Activated B cell treated with CpG ODN at 0.5 μM for 24 hours (primary cell): Measurements from ENCODE around the gene MAN1B1. TPM values are rescaled to one million over a fixed set of nuclear protein-coding genes. Genes with fewer than 3 reads are reported as not detected.
A peak's percentile ranks its signal among the peaks of the same experiment; 100 is the strongest.
"Not testable (repeated sequence)": the region's sequence is repeated elsewhere in the genome, so short reads cannot be mapped to it uniquely, and the experiment has no call there.

Experiments used
- ATAC-seq: fragments of 200-7000 bp; cut with Tn5 transposase; one replicate; pipeline ENCODE4 v1.10.0; 2021; ENCODE audit warnings: low read depth, mild to moderate bottlenecking, moderate library complexity
- CTCF ChIA-PET: fragments of 350-600 bp; sonication (Branson Sonifier 250); formaldehyde crosslinking; loops from one replicate; lab custom pipeline; 2021; ENCODE audit warnings: antibody characterized with exemption; lab: Charles Lee
- POLR2A ChIA-PET: fragments of 350-600 bp; sonication (Branson Sonifier 250); formaldehyde crosslinking; loops from one replicate; lab custom pipeline; 2021; ENCODE audit warnings: antibody characterized with exemption; lab: Charles Lee
- DNase-seq: peaks from one replicate; pipeline ENCODE4 v3.0.0; 2022
- H3K27ac Mint-ChIP-seq: one replicate; pipeline ENCODE4 v1.8.0; 2020; ENCODE audit warnings: mixed read lengths
- H3K27me3 Mint-ChIP-seq: one replicate; pipeline ENCODE4 v1.8.0; 2021; ENCODE audit warnings: mixed read lengths
- H3K36me3 Mint-ChIP-seq: one replicate; pipeline ENCODE4 v1.8.0; 2021; ENCODE audit warnings: low read depth, mixed read lengths
- H3K4me1 Mint-ChIP-seq: one replicate; pipeline ENCODE4 v1.8.0; 2021; ENCODE audit warnings: mixed read lengths
- H3K4me3 Mint-ChIP-seq: one replicate; pipeline ENCODE4 v1.8.0; 2020; ENCODE audit warnings: mild to moderate bottlenecking, mixed read lengths
- H3K9me3 Mint-ChIP-seq: one replicate; pipeline ENCODE4 v1.8.0; 2020; ENCODE audit warnings: mixed read lengths
- intact Hi-C: fragments of 100-400 bp; cut with micrococcal nuclease; formaldehyde crosslinking; loops from one replicate; pipeline ENCODE4 v1.15.1; 2024
- total RNA-seq: library from RNA; stranded (reverse); gene quantifications from 2 replicates; pipeline ENCODE4 v1.2.3, GENCODE V29; 2022
- TF ChIP-seq, protein P1 (sequence below): fragments of 200-600 bp; IDR thresholded peaks from one replicate; pipeline ENCODE4 v1.8.0; 2022; ENCODE audit warnings: antibody characterized with exemption, mild to moderate bottlenecking

The MAN1B1 gene
- total RNA-seq, 1 donor from 2014 or later, result 37.7 TPM

DNA sequence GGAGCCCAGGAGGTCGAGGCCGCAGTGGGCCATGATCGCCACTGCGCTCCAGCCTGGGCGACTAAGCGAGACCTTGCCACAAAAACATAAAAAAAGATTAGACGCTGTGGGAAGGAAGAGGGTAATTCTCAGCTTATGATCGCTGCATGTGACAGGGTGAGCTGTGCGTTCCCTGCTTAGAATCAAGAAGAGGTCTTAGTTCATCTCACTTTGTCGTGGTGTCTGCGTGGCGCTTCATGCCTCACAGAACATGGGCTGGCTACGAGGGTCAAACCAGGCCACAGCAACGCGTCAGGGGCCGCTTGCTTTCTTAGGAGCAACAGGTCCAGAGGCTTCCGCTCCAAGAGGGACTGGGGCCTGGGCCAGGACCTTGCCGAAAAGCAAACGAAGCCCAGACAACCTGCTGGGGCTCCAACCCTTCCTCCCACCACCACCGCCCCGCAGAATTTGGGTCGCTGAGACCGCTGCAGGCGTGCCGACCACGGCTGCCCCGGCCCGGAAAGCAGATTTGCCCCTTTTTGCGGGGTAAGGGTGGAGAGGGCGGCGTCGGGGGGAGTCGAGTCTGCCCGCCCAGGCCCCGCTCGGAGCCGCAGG is 42.2 kb downstream of the MAN1B1 start:
- TF ChIP-seq, protein P1, sequence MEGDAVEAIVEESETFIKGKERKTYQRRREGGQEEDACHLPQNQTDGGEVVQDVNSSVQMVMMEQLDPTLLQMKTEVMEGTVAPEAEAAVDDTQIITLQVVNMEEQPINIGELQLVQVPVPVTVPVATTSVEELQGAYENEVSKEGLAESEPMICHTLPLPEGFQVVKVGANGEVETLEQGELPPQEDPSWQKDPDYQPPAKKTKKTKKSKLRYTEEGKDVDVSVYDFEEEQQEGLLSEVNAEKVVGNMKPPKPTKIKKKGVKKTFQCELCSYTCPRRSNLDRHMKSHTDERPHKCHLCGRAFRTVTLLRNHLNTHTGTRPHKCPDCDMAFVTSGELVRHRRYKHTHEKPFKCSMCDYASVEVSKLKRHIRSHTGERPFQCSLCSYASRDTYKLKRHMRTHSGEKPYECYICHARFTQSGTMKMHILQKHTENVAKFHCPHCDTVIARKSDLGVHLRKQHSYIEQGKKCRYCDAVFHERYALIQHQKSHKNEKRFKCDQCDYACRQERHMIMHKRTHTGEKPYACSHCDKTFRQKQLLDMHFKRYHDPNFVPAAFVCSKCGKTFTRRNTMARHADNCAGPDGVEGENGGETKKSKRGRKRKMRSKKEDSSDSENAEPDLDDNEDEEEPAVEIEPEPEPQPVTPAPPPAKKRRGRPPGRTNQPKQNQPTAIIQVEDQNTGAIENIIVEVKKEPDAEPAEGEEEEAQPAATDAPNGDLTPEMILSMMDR, result no peak
- ATAC-seq (no peak), DNase-seq (no peak)
- H3K36me3 Mint-ChIP-seq, result peaks cover 2% of the 10 kb centered on the region
- POLR2A ChIA-PET, result interaction anchor here (0.7 to 3.5 kb wide), 22 partner anchors 10 to 423 kb away, joined by 3 to 76 read pairs (median 5); partner anchors contain the start of genes ANAPC2, DPP7, GRIN1 and MAN1B1
- peak overlapping the region; percentile 82 for H3K4me3 Mint-ChIP-seq
- peaks cover 35% of the 10 kb centered on the region for H3K4me1 Mint-ChIP-seq
- intact Hi-C loops, result loop anchor here (1.0 to 10.0 kb wide), 6 partner anchors 11 to 148 kb away; partner anchors contain the start of genes NPDC1, TOR4A and TPRN
- peak overlapping the region; percentile 88 for H3K27ac Mint-ChIP-seq
- peaks cover 2% of the 10 kb centered on the region for H3K27me3 Mint-ChIP-seq
- CTCF ChIA-PET, result interaction anchor here (0.8 to 1.6 kb wide), 4 partner anchors 10 to 181 kb away, joined by 3 to 5 read pairs (median 3); partner anchors contain the start of gene SSNA1
- no peaks in the 10 kb centered on the region for H3K9me3 Mint-ChIP-seq

DNA sequence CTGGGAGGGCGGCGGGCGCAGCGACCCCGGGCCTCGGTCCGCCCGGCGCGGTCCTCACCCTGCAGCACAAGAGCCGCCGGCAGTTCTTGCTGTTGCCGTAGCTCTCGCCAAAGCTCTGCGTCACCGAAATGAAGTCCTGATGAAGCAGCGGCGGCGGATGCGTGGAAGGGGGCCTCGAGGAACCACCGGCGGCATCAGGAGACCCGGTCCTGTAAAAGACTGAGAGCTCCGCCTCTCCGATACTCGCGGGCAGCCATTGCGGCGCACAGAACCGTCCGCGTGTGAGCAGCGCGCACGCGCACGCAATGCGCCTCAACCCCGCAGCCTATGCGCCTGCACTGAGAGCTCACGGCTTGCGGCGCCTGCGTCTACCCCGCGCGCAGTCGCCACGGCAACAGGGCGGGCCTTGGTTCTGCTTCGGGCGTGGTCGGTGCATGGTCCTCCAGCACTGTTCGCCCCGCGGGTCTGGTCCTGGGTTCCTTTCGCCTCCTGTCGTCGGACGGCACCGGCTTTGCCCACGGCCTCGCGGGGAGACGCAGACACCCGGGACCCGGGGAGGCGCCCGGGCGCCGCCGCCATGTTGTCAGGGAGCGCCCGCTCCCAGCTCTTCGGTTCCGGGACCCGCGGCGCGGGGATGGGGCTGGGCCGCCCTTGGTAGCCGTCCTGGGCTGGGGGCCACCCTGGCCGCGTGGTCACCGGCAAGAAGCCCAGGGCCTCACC is 42.8 kb downstream of the MAN1B1 start:
- Mint-ChIP-seq H3K4me1 (peaks cover 32% of the 10 kb centered on the region), H3K9me3 (no peaks in the 10 kb centered on the region), H3K27me3 (peaks cover 2% of the 10 kb centered on the region), H3K27ac (peak overlapping the region; percentile 80), H3K36me3 (peaks cover 2% of the 10 kb centered on the region), H3K4me3 (peak overlapping the region; percentile 82)
- intact Hi-C loops, result loop anchor here (1.0 to 10.0 kb wide), 6 partner anchors 11 to 148 kb away; partner anchors contain the start of genes NPDC1, TOR4A and TPRN
- ATAC-seq (peak; percentile 95), DNase-seq (peak; percentile 88)
- TF ChIP-seq, protein P1, result no peak
- ChIA-PET CTCF (interaction anchor here (0.6 to 1.6 kb wide), 7 partner anchors 9 to 182 kb away, joined by 3 to 5 read pairs (median 3); partner anchors contain the start of gene SSNA1), POLR2A (interaction anchor here (0.6 to 3.5 kb wide), 28 partner anchors 9 to 423 kb away, joined by 3 to 76 read pairs (median 4); partner anchors contain the start of genes ANAPC2, DPP7, GRIN1 and MAN1B1)

DNA sequence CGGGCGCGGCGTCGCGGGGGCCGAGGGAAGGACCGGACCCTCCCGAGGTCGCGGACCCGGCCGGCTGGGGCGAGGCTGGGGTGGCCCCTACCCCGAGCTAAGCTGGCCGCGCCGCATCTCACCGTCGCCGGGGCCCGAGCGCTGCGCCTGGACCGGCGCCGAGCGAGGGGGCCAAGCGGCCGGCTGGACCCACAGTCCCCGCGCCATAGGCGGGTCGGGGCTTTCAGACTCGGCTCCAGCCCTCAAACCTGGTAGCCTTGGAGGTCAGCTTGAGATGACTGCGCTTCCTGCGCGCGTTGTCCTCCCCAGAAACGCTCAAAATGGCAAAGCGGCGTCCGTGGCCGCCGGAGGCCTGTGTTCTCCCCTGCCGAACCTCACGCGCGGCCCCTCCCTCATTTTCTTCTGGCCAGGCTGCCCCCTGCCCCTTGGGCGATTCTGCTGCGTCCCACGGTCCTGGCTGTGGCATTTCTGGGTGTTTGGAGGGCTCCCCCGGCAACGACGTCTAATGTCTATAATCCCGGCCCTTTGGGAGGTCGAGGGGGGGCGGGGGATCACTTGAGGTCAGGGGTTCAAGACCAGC is 43.5 kb downstream of the MAN1B1 start:
- peaks cover 2% of the 10 kb centered on the region for H3K36me3 Mint-ChIP-seq
- no peaks in the 10 kb centered on the region for H3K9me3 Mint-ChIP-seq
- H3K27ac Mint-ChIP-seq, result peak overlapping the region; percentile 69
- ATAC-seq (peak; percentile 3), DNase-seq (no peak)
- peaks cover 32% of the 10 kb centered on the region for H3K4me1 Mint-ChIP-seq
- ChIA-PET CTCF (interaction anchor here (0.7 to 1.6 kb wide), 4 partner anchors 58 to 182 kb away, joined by 3 to 5 read pairs (median 3); partner anchors contain the start of gene SSNA1), POLR2A (interaction anchor here (0.7 to 3.5 kb wide), 23 partner anchors 8 to 422 kb away, joined by 3 to 76 read pairs (median 5); partner anchors contain the start of genes ANAPC2, DPP7, GRIN1 and MAN1B1)
- H3K4me3 Mint-ChIP-seq, result peak overlapping the region; percentile 81
- TF ChIP-seq, protein P1, result no peak
- intact Hi-C loops, result no loop called here
- peaks cover 5% of the 10 kb centered on the region for H3K27me3 Mint-ChIP-seq

DNA sequence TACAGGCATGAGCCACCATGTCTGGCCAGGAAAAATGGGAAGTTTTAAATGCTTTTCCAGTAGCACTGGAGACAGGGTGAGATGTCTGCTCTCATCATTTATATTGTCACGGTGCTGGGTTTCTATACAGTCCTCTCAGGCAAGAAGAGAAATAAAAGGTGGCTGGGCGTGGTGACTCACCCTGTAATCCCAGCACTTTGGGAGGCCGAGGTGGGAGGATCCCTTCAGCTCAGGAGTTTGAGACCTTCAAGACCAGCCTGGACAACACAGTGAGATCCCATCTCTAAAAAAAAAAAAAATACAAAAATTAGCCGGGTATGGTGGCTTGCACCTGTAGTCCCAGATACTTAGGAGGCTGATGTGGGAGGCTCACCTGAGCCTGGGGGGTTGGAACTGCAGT is 47.4 kb downstream of the MAN1B1 start:
- ChIA-PET POLR2A (interaction anchor here (0.6 kb wide), 2 partner anchors 17 to 71 kb away, joined by 3 to 9 read pairs; partner anchors contain the start of genes NDOR1 and TMEM203), CTCF (no interaction called here)
- Mint-ChIP-seq H3K36me3 (no peaks in the 10 kb centered on the region), H3K9me3 (no peaks in the 10 kb centered on the region), H3K27ac (no peak overlapping the region), H3K4me3 (no peak overlapping the region), H3K27me3 (peaks cover 27% of the 10 kb centered on the region), H3K4me1 (peaks cover 7% of the 10 kb centered on the region)
- DNase-seq, result no peak
- TF ChIP-seq, protein P1, result no peak
- no peak for ATAC-seq
- intact Hi-C loops, result no loop called here

DNA sequence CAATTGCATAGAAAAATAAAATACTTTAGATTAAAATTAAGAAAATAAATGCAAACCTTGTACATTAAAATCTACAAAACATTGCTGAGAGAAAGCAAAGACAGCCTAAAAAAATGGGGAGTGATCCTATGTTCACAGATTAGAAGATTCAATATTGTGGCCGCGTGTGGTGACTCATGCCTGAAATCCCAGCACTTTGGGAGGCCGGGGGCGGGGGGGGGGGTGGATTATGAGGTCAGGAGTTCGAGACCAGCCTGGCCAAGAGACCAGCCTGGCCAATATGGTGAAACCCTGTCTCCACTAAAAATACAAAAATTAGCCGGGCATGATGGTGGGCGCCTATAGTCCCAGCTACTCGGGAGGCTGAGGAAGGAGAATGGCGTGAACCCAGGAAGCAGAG is 48.4 kb downstream of the MAN1B1 start:
- H3K4me1 Mint-ChIP-seq, intact Hi-C loops, H3K9me3 Mint-ChIP-seq, ATAC-seq, H3K4me3 Mint-ChIP-seq, DNase-seq, H3K27ac Mint-ChIP-seq, H3K36me3 Mint-ChIP-seq: not testable (repeated sequence)
- peaks cover 32% of the 10 kb centered on the region for H3K27me3 Mint-ChIP-seq
- POLR2A ChIA-PET, result interaction anchor here (0.7 to 0.8 kb wide), 2 partner anchors 74 to 177 kb away, joined by 4 to 15 read pairs; no protein-coding TSS in a partner anchor
- CTCF ChIA-PET, result interaction anchor here (0.7 kb wide), 1 partner anchor 14 kb away, joined by 3 read pairs; no protein-coding TSS in a partner anchor
